NCI-H446 treated with DMSO at 0.1 percent for 48 hours (cell line): ENCODE measurements around the gene PAAF1.
"Not testable (repeated sequence)": the region's sequence is repeated elsewhere in the genome, so short reads cannot be mapped to it uniquely, and the experiment has no call there.

Experiments used
- DNase-seq: peaks from one replicate; lab custom pipeline; 2025; lab: John Stamatoyannopoulos, UW

Gene PAAF1

GRCh38 chr11:73883856-73884255, 7.1 kb downstream of the PAAF1 start:
- no peak for DNase-seq

DNA sequence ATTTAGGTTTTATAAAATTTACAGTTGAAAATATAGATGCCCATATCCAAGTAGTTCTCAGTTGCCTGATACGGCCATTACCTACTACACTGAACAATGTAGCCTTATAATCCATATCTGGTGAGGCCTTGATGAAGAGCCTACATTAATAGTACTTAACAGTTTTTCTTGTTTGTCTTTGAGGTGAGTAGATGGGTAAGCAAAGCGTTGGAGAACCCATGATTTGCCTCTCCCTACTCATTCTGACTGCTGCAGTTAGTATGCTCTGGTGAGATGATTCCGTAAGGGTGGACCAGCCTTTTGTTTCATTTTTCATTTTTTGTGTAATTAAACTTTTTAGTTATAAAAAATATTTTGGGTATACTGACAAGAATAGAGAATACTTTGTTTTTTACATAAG, 11.4 kb downstream of the PAAF1 start:
- no peak for DNase-seq

DNA sequence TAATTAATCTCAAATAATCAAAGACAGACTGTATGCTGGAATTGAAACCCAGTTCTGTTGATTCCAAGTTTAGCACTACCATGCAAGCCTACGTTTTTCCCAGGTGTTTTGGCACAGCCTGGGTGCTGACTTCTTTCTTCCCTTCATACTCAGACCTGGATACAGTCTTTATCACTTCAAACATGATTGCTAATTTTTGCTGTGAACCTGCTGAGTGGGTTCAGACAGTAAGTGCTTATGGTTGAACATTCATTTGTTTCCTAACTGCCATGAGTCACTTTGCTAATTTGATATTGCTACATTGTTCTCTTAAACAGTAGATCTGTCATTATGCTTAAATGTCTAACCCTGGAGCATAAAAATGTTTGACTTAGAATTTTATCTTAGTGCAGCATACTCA, 12.2 kb downstream of the PAAF1 start:
- no peak for DNase-seq

DNA sequence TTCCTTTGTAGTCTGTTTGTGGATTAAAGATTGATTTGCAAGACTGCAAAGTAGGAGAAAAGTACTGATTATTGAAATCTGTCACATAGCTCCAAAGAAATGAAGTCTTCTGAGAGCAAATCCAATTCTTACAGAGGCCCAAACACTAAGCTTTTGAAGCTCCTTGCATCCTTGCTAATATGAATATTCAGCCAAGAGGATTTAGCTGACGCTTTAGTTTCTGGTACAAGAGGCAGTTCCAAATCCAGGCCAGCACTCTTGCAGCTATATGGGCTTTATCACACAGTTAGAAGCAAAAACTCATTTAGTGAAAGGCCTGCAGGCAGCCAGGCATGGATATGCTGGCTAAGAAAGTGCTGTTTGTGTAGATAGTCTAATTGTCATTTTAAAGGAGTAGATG, 12.7 kb downstream of the PAAF1 start:
- no peak for DNase-seq

DNA sequence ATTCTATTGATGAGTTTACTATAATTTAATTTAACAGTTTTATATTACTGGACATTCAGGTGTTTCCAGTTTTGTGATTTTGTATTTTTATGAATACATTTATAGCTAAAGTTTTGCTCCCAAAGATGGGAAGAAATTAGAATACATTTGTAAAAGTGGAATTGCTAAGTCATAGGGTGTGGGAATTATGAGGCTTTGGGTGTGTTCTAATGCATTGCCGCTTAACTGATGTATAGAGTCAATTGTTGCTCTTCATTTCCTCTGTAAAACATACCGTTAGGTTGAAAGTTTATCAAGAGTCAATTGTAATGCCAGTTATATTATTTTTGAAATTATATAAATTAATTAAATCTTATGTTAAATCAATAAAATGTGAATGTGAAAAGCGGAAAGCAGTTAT, 16.2 kb downstream of the PAAF1 start:
- no peak for DNase-seq

GRCh38 chr11:73894725-73895335, 18.0 kb downstream of the PAAF1 start:
- DNase-seq: no peak

DNA sequence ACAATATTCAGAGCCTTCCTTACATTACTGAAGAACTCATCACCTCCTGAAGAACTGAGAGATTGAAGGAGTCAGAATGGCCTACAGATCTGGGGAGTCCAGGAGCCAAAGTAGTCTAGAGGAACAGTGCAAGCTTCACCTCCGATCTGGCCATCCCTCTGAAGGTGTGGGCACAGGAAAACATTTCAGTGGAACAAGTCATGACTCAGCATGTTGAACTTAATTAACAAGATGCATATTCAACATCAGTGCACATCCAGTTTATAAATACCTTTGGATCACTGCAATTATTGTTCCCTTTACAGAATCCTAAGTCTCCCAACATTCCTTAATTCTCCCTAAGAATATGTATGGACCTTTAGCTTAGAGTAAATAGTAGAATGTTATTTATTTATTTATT, 25.5 kb downstream of the PAAF1 start:
- DNase-seq: no peak

DNA sequence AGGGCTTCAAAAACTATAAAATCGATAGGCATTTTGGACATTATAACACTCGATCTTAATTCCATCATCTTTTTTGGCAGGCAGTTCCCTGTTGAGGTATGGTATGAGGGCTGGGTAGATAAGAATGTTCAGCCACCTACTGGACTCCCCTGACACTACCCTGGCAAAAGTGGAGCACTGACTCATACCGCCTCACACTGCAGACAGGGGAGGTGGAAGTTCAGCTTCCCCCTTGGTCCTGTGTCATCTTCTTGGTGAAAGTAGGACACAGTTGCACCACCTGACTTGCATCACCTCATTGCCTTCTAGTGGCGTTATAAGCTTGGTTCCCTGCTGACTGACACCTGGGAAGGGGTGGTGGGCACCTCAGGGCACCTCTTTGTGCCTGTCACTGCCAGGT, 30.4 kb downstream of the PAAF1 start:
- DNase-seq: no peak

GRCh38 chr11:73912026-73912425, 35.2 kb downstream of the PAAF1 start:
- DNase-seq: no peak

GRCh38 chr11:73913472-73913871, 36.7 kb downstream of the PAAF1 start:
- DNase-seq: no peak

- no peak for DNase-seq
These were observed 37.5 kb downstream of the PAAF1 start for GRCh38 chr11:73914284-73914683.

DNA sequence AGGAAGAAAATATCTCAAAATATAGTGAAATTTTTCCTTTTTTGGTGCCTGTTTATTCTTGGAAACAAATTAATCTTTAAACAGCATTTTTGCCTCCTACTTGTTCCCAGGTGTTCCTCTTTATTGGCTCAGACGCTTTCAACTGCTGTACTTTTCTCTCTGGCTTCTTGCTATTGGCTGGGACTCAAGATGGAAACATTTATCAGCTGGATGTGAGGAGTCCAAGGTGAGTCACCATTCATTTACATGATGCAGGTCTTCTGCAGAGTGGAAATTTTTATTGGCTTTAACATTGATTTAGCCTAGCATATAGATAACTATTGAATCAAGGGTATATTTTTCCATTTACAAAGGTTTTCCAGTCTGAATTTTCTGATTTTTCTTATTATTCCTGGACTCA, 39.6 kb downstream of the PAAF1 start:
- no peak for DNase-seq

DNA sequence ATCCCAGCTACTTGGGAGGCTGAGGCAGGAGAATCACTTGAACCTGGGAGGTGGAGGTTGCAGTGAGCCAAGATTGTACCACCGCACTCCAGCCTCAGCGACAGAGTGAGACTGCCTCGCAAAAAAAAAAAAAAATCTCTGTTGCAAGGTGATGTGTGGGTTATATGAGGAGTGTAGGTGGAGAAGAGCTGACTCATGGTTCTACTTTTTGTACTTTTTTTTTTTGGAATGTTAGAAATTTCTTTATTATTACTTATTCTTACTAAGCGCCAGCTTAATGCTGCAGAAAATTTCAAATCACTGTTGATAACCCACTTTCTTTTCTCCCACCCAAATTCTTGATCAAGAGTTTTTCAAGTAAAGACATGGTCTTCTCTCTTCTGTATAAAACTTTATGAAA, 44.4 kb downstream of the PAAF1 start:
- DNase-seq: no peak

GRCh38 chr11:73929388-73929787, 52.6 kb downstream of the PAAF1 start:
- DNase-seq: no peak

- DNase-seq: peak; percentile 55
These were observed 54.3 kb downstream of the PAAF1 start for GRCh38 chr11:73931039-73931645.

DNA sequence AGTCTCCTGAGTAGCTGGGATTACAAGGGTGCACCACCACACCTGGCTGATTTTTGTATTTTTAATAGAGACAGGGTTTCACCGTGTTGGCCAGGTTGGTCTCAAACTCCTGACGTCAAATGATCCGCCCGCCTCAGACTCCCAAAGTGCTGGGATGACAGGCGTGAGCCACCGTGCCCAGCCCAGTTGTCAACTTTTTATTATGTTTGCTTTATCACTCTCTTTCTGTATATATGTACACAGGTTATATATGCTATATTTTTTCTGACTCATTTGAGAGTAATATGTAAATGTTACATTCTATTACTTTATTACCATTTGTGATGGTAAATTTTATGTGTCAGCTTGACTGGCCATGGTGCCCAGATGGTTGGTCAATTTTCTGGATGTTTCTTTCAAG, 55.2 kb downstream of the PAAF1 start:
- DNase-seq: no peak

DNA sequence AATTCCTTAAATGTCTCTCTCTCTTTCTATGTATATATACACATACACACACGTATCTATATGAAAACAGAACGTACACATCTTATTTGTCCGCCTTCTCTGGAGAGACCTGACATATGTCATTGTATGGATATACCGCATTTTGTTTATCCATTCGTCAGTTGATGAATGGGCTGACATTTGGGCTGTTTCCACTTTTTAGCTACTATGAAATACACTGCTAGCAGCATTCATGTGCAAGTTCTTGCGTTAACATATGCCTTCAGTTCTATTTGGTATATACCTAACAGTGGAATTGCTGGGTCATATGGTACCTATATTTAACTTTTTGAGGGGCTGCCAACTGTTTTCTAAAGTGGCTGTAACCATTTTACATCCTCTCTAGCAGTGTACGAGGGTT, 56.0 kb downstream of the PAAF1 start:
- DNase-seq: no peak

GRCh38 chr11:73936047-73936446, 59.2 kb downstream of the PAAF1 start:
- DNase-seq: not testable (repeated sequence)

- DNase-seq: no peak
These were observed 62.3 kb downstream of the PAAF1 start for GRCh38 chr11:73939096-73939495.

- DNase-seq: no peak
These were observed 64.2 kb downstream of the PAAF1 start for GRCh38 chr11:73940801-73941570.

GRCh38 chr11:73942010-73942409, 65.2 kb downstream of the PAAF1 start:
- DNase-seq: no peak

GRCh38 chr11:73944085-73944484, 67.3 kb downstream of the PAAF1 start:
- no peak for DNase-seq

DNA sequence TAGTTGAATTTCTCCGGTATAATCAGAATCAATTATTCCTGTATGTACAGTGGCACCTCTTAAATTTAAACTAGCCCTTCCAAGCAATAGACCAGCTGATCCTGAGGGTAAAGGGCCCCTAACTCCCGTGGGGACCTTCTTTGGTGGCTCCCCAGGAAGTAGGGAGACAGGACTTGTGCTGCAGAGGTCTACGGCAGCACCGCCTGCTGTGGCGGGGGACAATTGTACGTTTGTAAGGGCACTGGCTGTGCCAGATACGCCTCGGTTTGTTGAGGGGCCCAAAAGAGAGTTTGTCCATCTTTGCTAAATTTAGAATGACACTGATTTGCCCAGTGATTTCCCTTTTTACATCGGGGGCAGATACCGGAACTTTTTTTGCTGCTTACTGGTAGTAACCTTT, 68.1 kb downstream of the PAAF1 start:
- DNase-seq: no peak

DNA sequence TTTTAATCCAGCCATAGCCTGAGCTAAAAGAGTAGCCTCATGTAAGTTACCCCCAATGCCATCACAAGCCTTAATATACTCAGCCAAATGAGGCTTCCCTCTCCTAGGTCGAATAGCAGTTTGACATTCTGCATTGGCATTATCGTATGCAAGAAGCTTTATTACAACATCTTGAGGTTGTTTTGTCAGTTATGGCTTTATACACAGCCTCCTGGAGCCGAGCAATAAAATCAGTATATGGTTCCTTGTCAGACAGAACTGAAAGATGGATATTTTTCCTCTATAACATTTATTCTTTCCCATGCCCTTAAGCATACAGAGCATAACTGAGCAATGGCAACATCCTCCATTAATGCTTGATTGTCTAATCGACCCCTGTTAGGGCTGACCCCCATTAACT, 68.6 kb downstream of the PAAF1 start:
- no peak for DNase-seq
